RWPE1 (cell line): ENCODE results near the gene PAK4.

Experiments used
- CTCF ChIA-PET: fragments of 350-600 bp; sonication (Branson Sonifier 250); formaldehyde crosslinking; extraction: SDS; loops from one replicate; lab custom pipeline; 2021; lab: Yijun Ruan, JAX
- POLR2A ChIA-PET: fragments of 400-600 bp; formaldehyde crosslinking; extraction: SDS; loops from one replicate; lab custom pipeline; 2020; ENCODE audit warnings: antibody characterized with exemption; ENCODE audit not compliant: low non-redundant PET; lab: Yijun Ruan, JAX
- DNase-seq: peaks from one replicate; pipeline ENCODE4 v3.0.0; 2012; ENCODE audit warnings: low spot score
- H3K27ac ChIP-seq: fragments of 450-650 bp; 2 replicates; pipeline ENCODE4 v1.5.1; 2017
- TF ChIP-seq, protein P1 (sequence below): fragments of 450-650 bp; conservative IDR thresholded peaks from 2 replicates; pipeline ENCODE4 v1.5.1; 2017; ENCODE audit warnings: low read depth, mild to moderate bottlenecking

The PAK4 gene

DNA sequence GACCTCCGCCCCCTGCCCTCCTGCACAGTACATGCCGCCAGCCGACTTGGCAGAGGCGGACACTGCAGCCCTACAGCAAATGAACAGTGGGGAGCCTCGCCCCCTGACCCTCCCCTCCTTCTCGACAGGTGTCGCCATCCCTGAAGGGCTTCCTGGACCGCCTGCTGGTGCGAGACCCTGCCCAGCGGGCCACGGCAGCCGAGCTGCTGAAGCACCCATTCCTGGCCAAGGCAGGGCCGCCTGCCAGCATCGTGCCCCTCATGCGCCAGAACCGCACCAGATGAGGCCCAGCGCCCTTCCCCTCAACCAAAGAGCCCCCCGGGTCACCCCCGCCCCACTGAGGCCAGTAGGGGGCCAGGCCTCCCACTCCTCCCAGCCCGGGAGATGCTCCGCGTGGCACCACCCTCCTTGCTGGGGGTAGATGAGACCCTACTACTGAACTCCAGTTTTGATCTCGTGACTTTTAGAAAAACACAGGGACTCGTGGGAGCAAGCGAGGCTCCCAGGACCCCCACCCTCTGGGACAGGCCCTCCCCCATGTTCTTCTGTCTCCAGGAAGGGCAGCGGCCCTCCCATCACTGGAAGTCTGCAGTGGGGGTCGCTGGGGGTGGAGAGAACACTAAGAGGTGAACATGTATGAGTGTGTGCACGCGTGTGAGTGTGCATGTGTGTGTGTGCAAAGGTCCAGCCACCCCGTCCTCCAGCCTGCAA lies 52.9 kb downstream of the PAK4 start:
- TF ChIP-seq, protein P1, sequence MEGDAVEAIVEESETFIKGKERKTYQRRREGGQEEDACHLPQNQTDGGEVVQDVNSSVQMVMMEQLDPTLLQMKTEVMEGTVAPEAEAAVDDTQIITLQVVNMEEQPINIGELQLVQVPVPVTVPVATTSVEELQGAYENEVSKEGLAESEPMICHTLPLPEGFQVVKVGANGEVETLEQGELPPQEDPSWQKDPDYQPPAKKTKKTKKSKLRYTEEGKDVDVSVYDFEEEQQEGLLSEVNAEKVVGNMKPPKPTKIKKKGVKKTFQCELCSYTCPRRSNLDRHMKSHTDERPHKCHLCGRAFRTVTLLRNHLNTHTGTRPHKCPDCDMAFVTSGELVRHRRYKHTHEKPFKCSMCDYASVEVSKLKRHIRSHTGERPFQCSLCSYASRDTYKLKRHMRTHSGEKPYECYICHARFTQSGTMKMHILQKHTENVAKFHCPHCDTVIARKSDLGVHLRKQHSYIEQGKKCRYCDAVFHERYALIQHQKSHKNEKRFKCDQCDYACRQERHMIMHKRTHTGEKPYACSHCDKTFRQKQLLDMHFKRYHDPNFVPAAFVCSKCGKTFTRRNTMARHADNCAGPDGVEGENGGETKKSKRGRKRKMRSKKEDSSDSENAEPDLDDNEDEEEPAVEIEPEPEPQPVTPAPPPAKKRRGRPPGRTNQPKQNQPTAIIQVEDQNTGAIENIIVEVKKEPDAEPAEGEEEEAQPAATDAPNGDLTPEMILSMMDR: no peak
- H3K27ac ChIP-seq: no peak overlapping the region
- ChIA-PET POLR2A (no interaction called here), CTCF (no interaction called here)
- no peak for DNase-seq

DNA sequence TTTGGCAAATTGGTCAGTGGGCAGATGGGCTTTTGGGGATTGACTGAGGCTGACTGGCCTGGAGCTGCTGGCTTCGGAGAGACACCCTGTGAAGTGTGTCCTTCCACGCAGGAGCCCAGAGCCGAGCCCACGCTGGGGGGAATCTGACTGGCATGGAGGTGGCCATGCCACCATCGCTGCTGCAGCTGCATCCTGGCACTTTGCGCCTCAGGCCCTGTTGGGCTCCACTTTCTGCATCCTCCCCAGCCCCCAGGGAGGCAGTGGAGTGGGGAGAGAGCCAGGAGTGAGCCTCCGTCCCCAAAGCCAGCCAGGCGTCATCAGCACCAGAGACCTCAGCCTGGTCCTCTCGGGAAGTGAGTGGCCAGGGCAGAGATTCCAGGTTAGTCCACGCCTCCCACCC lies 54.2 kb downstream of the PAK4 start:
- TF ChIP-seq, protein P1: no peak
- DNase-seq: no peak
- CTCF ChIA-PET: no interaction called here
- H3K27ac ChIP-seq: peak overlapping the region; percentile 16
- POLR2A ChIA-PET: no interaction called here

- TF ChIP-seq, protein P1: no peak
- POLR2A ChIA-PET: no interaction called here
- CTCF ChIA-PET: no interaction called here
- H3K27ac ChIP-seq: peak overlapping the region; percentile 16; the same call in 1 of the 2 replicates
- DNase-seq: no peak
Observed at GRCh38 chr19:39180749-39181148, 55.2 kb downstream of the PAK4 start.

- no peak for DNase-seq
- POLR2A ChIA-PET: no interaction called here
- H3K27ac ChIP-seq: peak overlapping the region; percentile 16; the same call in 1 of the 2 replicates
- TF ChIP-seq, protein P1: no peak
- CTCF ChIA-PET: no interaction called here
Observed at GRCh38 chr19:39181500-39182173, 56.1 kb downstream of the PAK4 start.

GRCh38 chr19:39182174-39182505 lies 56.6 kb downstream of the PAK4 start:
- no peak for DNase-seq
- TF ChIP-seq, protein P1: no peak
- ChIA-PET CTCF (no interaction called here), POLR2A (no interaction called here)
- H3K27ac ChIP-seq: no peak overlapping the region

GRCh38 chr19:39183104-39183503 lies 57.5 kb downstream of the PAK4 start:
- POLR2A ChIA-PET: no interaction called here
- TF ChIP-seq, protein P1: no peak
- CTCF ChIA-PET: no interaction called here
- no peak overlapping the region for H3K27ac ChIP-seq
- no peak for DNase-seq
